Muscle layer of duodenum (tissue), 2 donors: ENCODE data around the gene TMUB2.

Experiments used
- H3K27ac ChIP-seq: one replicate; pipeline ENCODE4 v1.7.0; 2013; ENCODE audit warnings: mild to moderate bottlenecking, low read length
- H3K27me3 ChIP-seq: one replicate; pipeline ENCODE4 v1.7.0; 2013; ENCODE audit warnings: low read depth, mild to moderate bottlenecking, control low read depth, low read length
- H3K36me3 ChIP-seq, 2 donors: one replicate each; pipeline ENCODE4 v1.7.0; 2013; ENCODE audit warnings: low read length in 2 of 2, control low read depth in 1 of 2, mild to moderate bottlenecking in 1 of 2; ENCODE audit not compliant: insufficient read depth in 2 of 2, control insufficient read depth in 1 of 2
- H3K4me1 ChIP-seq, 2 donors: one replicate each; pipeline ENCODE4 v1.7.0; 2013; ENCODE audit warnings: low read length in 2 of 2, mild to moderate bottlenecking in 2 of 2, control low read depth in 1 of 2, moderate library complexity in 1 of 2; ENCODE audit not compliant: insufficient read depth in 2 of 2, control insufficient read depth in 1 of 2
- H3K4me3 ChIP-seq, 2 donors: one replicate each; pipeline ENCODE4 v1.7.0; 2013; ENCODE audit warnings: low read length in 2 of 2, low read depth in 1 of 2, mild to moderate bottlenecking in 1 of 2
- H3K9me3 ChIP-seq, 2 donors: one replicate each; pipeline ENCODE4 v1.7.0; 2013; ENCODE audit warnings: low read length in 2 of 2, control low read depth in 1 of 2, mild to moderate bottlenecking in 1 of 2; ENCODE audit not compliant: control insufficient read depth in 1 of 2
- donor health status: healthy.

TMUB2 gene

GRCh38 chr17:44178133-44178532 lies 8.6 kb upstream of the TMUB2 start:
- peaks cover 10 to 27% of the 10 kb centered on the region in 2 donors for H3K36me3 ChIP-seq

GRCh38 chr17:44183024-44183423 lies 3.7 kb upstream of the TMUB2 start:
- Histone ChIP-seq H3K36me3 (peaks cover 10 to 12% of the 10 kb centered on the region in 2 donors), H3K4me1 (peaks cover 0 to 17% of the 10 kb centered on the region in 2 donors), H3K27ac (no peak overlapping the region), H3K27me3 (no peaks in the 10 kb centered on the region), H3K4me3 (no peak overlapping the region), H3K9me3 (no peaks in the 10 kb centered on the region)

More at GRCh38 chr17:44178133-44178532, 8.6 kb upstream of the TMUB2 start:
- H3K27ac ChIP-seq, result no peak overlapping the region
- H3K9me3 ChIP-seq, result no peaks in the 10 kb centered on the region
- H3K27me3 ChIP-seq, result no peaks in the 10 kb centered on the region
- no peak overlapping the region for H3K4me3 ChIP-seq
- H3K4me1 ChIP-seq, result no peaks in the 10 kb centered on the region

- H3K27me3 ChIP-seq, result no peaks in the 10 kb centered on the region
- H3K4me3 ChIP-seq, result no peak overlapping the region
- H3K36me3 ChIP-seq, result peaks cover 9 to 15% of the 10 kb centered on the region in 2 donors
- no peaks in the 10 kb centered on the region for H3K9me3 ChIP-seq
- H3K27ac ChIP-seq, result no peak overlapping the region
- H3K4me1 ChIP-seq, result peaks cover 0 to 28% of the 10 kb centered on the region in 2 donors
Measured at GRCh38 chr17:44184212-44184810, 2.5 kb upstream of the TMUB2 start.

GRCh38 chr17:44187131-44187899 lies 543 bp downstream of the TMUB2 start:
- Histone ChIP-seq H3K4me1 (peaks cover 0 to 28% of the 10 kb centered on the region in 2 donors), H3K4me3 (peak overlapping the region; percentile 92 to 95), H3K9me3 (no peaks in the 10 kb centered on the region), H3K27me3 (no peaks in the 10 kb centered on the region), H3K36me3 (peaks cover 16 to 22% of the 10 kb centered on the region in 2 donors), H3K27ac (peak overlapping the region; percentile 97)

- Histone ChIP-seq H3K36me3 (peaks cover 24 to 29% of the 10 kb centered on the region in 2 donors), H3K27ac (no peak overlapping the region), H3K4me3 (no peak overlapping the region)
Measured at GRCh38 chr17:44188576-44189403, 2.0 kb downstream of the TMUB2 start.

GRCh38 chr17:44190481-44190880 lies 3.7 kb downstream of the TMUB2 start:
- Histone ChIP-seq H3K36me3 (peaks cover 40 to 46% of the 10 kb centered on the region in 2 donors), H3K27ac (no peak overlapping the region), H3K4me3 (no peak overlapping the region)

More at GRCh38 chr17:44188576-44189403, 2.0 kb downstream of the TMUB2 start:
- Histone ChIP-seq H3K4me1 (peaks cover 3 to 28% of the 10 kb centered on the region in 2 donors), H3K9me3 (no peaks in the 10 kb centered on the region), H3K27me3 (no peaks in the 10 kb centered on the region)

GRCh38 chr17:44191369-44191768 lies 4.6 kb downstream of the TMUB2 start:
- H3K4me3 ChIP-seq, result no peak overlapping the region
- no peaks in the 10 kb centered on the region for H3K9me3 ChIP-seq
- no peak overlapping the region for H3K27ac ChIP-seq
- H3K27me3 ChIP-seq, result no peaks in the 10 kb centered on the region
- H3K36me3 ChIP-seq, result peaks cover 45 to 51% of the 10 kb centered on the region in 2 donors
- H3K4me1 ChIP-seq, result peaks cover 3 to 17% of the 10 kb centered on the region in 2 donors

More at GRCh38 chr17:44190481-44190880, 3.7 kb downstream of the TMUB2 start:
- Histone ChIP-seq H3K4me1 (peaks cover 3 to 22% of the 10 kb centered on the region in 2 donors), H3K9me3 (no peaks in the 10 kb centered on the region), H3K27me3 (no peaks in the 10 kb centered on the region)

GRCh38 chr17:44191941-44192496 lies 5.2 kb downstream of the TMUB2 start:
- Histone ChIP-seq H3K9me3 (no peaks in the 10 kb centered on the region), H3K27me3 (no peaks in the 10 kb centered on the region), H3K4me3 (no peak overlapping the region), H3K36me3 (peaks cover 45 to 52% of the 10 kb centered on the region in 2 donors), H3K27ac (no peak overlapping the region), H3K4me1 (peaks cover 3 to 19% of the 10 kb centered on the region in 2 donors)

GRCh38 chr17:44192750-44193149 lies 6.0 kb downstream of the TMUB2 start:
- no peaks in the 10 kb centered on the region for H3K27me3 ChIP-seq
- no peak overlapping the region for H3K27ac ChIP-seq
- H3K9me3 ChIP-seq, result no peaks in the 10 kb centered on the region
- peaks cover 3 to 23% of the 10 kb centered on the region in 2 donors for H3K4me1 ChIP-seq
- no peak overlapping the region for H3K4me3 ChIP-seq
- peaks cover 45 to 57% of the 10 kb centered on the region in 2 donors for H3K36me3 ChIP-seq

- Histone ChIP-seq H3K27ac (no peak overlapping the region), H3K4me1 (peaks cover 8 to 23% of the 10 kb centered on the region in 2 donors)
Measured at GRCh38 chr17:44193326-44194084, 6.7 kb downstream of the TMUB2 start.

More at GRCh38 chr17:44193326-44194084, 6.7 kb downstream of the TMUB2 start:
- Histone ChIP-seq H3K27me3 (no peaks in the 10 kb centered on the region), H3K4me3 (no peak overlapping the region), H3K9me3 (no peaks in the 10 kb centered on the region), H3K36me3 (peaks cover 45 to 57% of the 10 kb centered on the region in 2 donors)
